Muscle layer of colon (tissue), 2 donors: ENCODE measurements around the gene KLK3.

ENCODE experiments used
- H3K27ac ChIP-seq: one replicate; pipeline ENCODE4 v1.7.0; 2013; ENCODE audit warnings: low read depth, mild to moderate bottlenecking, low read length, moderate library complexity
- H3K27me3 ChIP-seq, 2 donors: one replicate each; pipeline ENCODE4 v1.7.0; 2013; ENCODE audit warnings: low read length in 2 of 2, mild to moderate bottlenecking in 2 of 2; ENCODE audit not compliant: insufficient read depth in 2 of 2, control insufficient read depth in 1 of 2
- H3K36me3 ChIP-seq: one replicate; pipeline ENCODE4 v1.7.0; 2013; ENCODE audit warnings: mild to moderate bottlenecking, low read length; ENCODE audit not compliant: insufficient read depth
- H3K4me1 ChIP-seq: one replicate; pipeline ENCODE4 v1.7.0; 2013; ENCODE audit warnings: mild to moderate bottlenecking, low read length; ENCODE audit not compliant: insufficient read depth
- H3K4me3 ChIP-seq, 2 donors: one replicate each; pipeline ENCODE4 v1.7.0; 2013; ENCODE audit warnings: low read length in 2 of 2, low read depth in 1 of 2, mild to moderate bottlenecking in 1 of 2, moderate library complexity in 1 of 2
- H3K9ac ChIP-seq: one replicate; pipeline ENCODE4 v1.7.0; 2013; ENCODE audit warnings: low read length
- H3K9me3 ChIP-seq: one replicate; pipeline ENCODE4 v1.7.0; 2013; ENCODE audit warnings: mild to moderate bottlenecking, low read length
- donor health status: abdominal sarcoma.
- donor health status: Adenocarcinoma of cecum.

The KLK3 gene

DNA sequence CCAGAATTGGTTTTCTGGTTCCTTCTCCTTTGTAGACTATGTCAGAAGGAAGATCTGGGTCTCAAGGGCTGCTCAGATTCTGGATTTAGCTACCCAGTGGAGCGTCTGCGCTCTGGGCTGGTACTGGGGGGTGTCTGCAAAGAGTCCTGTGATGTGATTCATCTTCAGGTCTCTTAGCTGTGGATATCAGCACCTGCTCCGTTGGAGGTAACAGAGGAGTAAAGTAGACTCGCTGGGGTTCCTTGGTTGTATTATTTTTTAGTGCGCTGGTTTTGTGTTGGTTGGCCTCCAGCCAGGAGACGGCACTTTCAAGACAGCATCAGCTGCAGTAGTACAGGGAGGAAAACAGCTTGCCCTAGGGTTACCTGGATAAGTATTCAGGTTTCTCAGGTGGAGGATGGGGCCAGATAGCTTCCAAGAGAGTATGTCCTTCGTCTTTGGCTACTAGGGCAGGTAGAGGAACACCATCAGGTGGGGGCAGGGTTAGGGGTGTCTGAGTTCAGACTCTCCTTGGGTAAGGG is 11.0 kb upstream of the KLK3 start:
- no peak overlapping the region for H3K27ac ChIP-seq
- no peaks in the 10 kb centered on the region for H3K4me1 ChIP-seq
- no peaks in the 10 kb centered on the region for H3K9me3 ChIP-seq
- no peaks in the 10 kb centered on the region for H3K27me3 ChIP-seq
- no peaks in the 10 kb centered on the region for H3K36me3 ChIP-seq
- no peak overlapping the region for H3K4me3 ChIP-seq
- H3K9ac ChIP-seq, result no peak overlapping the region

- Histone ChIP-seq H3K27ac (no peak overlapping the region), H3K9ac (no peak overlapping the region), H3K9me3 (no peaks in the 10 kb centered on the region), H3K27me3 (no peaks in the 10 kb centered on the region), H3K4me3 (no peak overlapping the region), H3K36me3 (no peaks in the 10 kb centered on the region), H3K4me1 (no peaks in the 10 kb centered on the region)
These were observed 10.3 kb upstream of the KLK3 start for GRCh38 chr19:50844296-50844935.

- H3K4me1 ChIP-seq, result no peaks in the 10 kb centered on the region
- H3K27me3 ChIP-seq, result peaks cover 4 to 7% of the 10 kb centered on the region in 2 donors
- no peaks in the 10 kb centered on the region for H3K36me3 ChIP-seq
- H3K27ac ChIP-seq, result no peak overlapping the region
- no peak overlapping the region for H3K4me3 ChIP-seq
- no peak overlapping the region for H3K9ac ChIP-seq
- no peaks in the 10 kb centered on the region for H3K9me3 ChIP-seq
These were observed 4.0 kb upstream of the KLK3 start for GRCh38 chr19:50850738-50851137.

DNA sequence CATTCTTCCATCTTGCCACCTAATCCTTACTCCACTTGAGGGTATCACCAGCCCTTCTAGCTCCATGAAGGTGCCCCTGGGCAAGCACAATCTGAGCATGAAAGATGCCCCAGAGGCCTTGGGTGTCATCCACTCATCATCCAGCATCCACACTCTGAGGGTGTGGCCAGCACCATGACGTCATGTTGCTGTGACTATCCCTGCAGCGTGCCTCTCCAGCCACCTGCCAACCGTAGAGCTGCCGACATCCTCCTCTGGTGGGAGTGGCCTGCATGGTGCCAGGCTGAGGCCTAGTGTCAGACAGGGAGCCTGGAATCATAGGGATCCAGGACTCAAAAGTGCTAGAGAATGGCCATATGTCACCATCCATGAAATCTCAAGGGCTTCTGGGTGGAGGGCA is 3.1 kb upstream of the KLK3 start:
- Histone ChIP-seq H3K27me3 (peaks cover 4 to 7% of the 10 kb centered on the region in 2 donors), H3K9ac (no peak overlapping the region), H3K4me1 (no peaks in the 10 kb centered on the region), H3K36me3 (no peaks in the 10 kb centered on the region), H3K4me3 (no peak overlapping the region), H3K9me3 (no peaks in the 10 kb centered on the region), H3K27ac (no peak overlapping the region)

DNA sequence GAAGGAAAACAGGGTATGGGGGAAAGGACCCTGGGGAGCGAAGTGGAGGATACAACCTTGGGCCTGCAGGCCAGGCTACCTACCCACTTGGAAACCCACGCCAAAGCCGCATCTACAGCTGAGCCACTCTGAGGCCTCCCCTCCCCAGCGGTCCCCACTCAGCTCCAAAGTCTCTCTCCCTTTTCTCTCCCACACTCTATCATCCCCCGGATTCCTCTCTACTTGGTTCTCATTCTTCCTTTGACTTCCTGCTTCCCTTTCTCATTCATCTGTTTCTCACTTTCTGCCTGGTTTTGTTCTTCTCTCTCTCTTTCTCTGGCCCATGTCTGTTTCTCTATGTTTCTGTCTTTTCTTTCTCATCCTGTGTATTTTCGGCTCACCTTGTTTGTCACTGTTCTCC is 2.7 kb downstream of the KLK3 start:
- peaks cover 0 to 13% of the 10 kb centered on the region in 2 donors for H3K27me3 ChIP-seq
- no peak overlapping the region for H3K27ac ChIP-seq
- no peak overlapping the region for H3K9ac ChIP-seq
- no peak overlapping the region for H3K4me3 ChIP-seq
- no peaks in the 10 kb centered on the region for H3K36me3 ChIP-seq
- H3K4me1 ChIP-seq, result no peaks in the 10 kb centered on the region
- no peaks in the 10 kb centered on the region for H3K9me3 ChIP-seq

DNA sequence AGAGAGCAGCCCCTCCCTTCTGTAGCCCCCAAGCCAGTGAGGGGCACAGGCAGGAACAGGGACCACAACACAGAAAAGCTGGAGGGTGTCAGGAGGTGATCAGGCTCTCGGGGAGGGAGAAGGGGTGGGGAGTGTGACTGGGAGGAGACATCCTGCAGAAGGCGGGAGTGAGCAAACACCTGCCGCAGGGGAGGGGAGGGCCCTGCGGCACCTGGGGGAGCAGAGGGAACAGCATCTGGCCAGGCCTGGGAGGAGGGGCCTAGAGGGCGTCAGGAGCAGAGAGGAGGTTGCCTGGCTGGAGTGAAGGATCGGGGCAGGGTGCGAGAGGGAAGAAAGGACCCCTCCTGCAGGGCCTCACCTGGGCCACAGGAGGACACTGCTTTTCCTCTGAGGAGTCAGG is 4.2 kb downstream of the KLK3 start:
- no peak overlapping the region for H3K4me3 ChIP-seq
- H3K9me3 ChIP-seq, result no peaks in the 10 kb centered on the region
- H3K4me1 ChIP-seq, result no peaks in the 10 kb centered on the region
- no peaks in the 10 kb centered on the region for H3K36me3 ChIP-seq
- H3K9ac ChIP-seq, result no peak overlapping the region
- no peak overlapping the region for H3K27ac ChIP-seq
- peaks cover 0 to 13% of the 10 kb centered on the region in 2 donors for H3K27me3 ChIP-seq

- peaks cover 0 to 13% of the 10 kb centered on the region in 2 donors for H3K27me3 ChIP-seq
- no peaks in the 10 kb centered on the region for H3K4me1 ChIP-seq
- H3K27ac ChIP-seq, result no peak overlapping the region
- H3K9me3 ChIP-seq, result no peaks in the 10 kb centered on the region
- no peaks in the 10 kb centered on the region for H3K36me3 ChIP-seq
- H3K9ac ChIP-seq, result no peak overlapping the region
- no peak overlapping the region for H3K4me3 ChIP-seq
These were observed 5.1 kb downstream of the KLK3 start for GRCh38 chr19:50859849-50860248.

DNA sequence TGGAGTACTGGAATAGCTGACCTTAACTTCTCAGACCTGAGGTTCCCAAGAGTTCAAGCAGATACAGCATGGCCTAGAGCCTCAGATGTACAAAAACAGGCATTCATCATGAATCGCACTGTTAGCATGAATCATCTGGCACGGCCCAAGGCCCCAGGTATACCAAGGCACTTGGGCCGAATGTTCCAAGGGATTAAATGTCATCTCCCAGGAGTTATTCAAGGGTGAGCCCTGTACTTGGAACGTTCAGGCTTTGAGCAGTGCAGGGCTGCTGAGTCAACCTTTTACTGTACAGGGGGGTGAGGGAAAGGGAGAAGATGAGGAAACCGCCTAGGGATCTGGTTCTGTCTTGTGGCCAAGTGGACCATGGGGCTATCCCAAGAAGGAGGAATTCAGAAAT is 6.3 kb downstream of the KLK3 start:
- Histone ChIP-seq H3K27ac (no peak overlapping the region), H3K9me3 (no peaks in the 10 kb centered on the region), H3K9ac (no peak overlapping the region), H3K4me1 (no peaks in the 10 kb centered on the region), H3K36me3 (no peaks in the 10 kb centered on the region), H3K4me3 (no peak overlapping the region), H3K27me3 (peaks cover 0 to 13% of the 10 kb centered on the region in 2 donors)

DNA sequence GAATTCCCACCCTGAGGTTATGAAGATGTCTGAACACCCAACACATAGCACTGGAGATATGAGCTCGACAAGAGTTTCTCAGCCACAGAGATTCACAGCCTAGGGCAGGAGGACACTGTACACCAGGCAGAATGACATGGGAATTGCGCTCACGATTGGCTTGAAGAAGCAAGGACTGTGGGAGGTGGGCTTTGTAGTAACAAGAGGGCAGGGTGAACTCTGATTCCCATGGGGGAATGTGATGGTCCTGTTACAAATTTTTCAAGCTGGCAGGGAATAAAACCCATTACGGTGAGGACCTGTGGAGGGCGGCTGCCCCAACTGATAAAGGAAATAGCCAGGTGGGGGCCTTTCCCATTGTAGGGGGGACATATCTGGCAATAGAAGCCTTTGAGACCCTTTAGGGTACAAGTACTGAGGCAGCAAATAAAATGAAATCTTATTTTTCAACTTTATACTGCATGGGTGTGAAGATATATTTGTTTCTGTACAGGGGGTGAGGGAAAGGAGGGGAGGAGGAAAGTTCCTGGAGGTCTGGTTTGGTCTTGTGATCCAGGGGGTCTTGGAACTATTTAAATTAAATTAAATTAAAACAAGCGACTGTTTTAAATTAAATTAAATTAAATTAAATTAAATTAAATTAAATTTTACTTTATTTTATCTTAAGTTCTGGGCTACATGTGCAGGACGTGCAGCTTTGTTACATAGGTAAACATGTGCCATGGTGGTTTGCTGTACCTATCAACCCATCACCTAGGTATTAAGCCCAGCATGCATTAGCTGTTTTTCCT is 7.0 kb downstream of the KLK3 start:
- Histone ChIP-seq H3K9me3 (no peaks in the 10 kb centered on the region), H3K27me3 (peaks cover 0 to 13% of the 10 kb centered on the region in 2 donors), H3K9ac (no peak overlapping the region), H3K4me3 (no peak overlapping the region), H3K4me1 (no peaks in the 10 kb centered on the region), H3K36me3 (no peaks in the 10 kb centered on the region), H3K27ac (no peak overlapping the region)

GRCh38 chr19:50869479-50869878 is 14.8 kb downstream of the KLK3 start:
- no peaks in the 10 kb centered on the region for H3K9me3 ChIP-seq
- no peak overlapping the region for H3K9ac ChIP-seq
- H3K27me3 ChIP-seq, result peaks cover 0 to 10% of the 10 kb centered on the region in 2 donors
- no peak overlapping the region for H3K4me3 ChIP-seq
- H3K36me3 ChIP-seq, result no peaks in the 10 kb centered on the region
- H3K4me1 ChIP-seq, result no peaks in the 10 kb centered on the region
- no peak overlapping the region for H3K27ac ChIP-seq

DNA sequence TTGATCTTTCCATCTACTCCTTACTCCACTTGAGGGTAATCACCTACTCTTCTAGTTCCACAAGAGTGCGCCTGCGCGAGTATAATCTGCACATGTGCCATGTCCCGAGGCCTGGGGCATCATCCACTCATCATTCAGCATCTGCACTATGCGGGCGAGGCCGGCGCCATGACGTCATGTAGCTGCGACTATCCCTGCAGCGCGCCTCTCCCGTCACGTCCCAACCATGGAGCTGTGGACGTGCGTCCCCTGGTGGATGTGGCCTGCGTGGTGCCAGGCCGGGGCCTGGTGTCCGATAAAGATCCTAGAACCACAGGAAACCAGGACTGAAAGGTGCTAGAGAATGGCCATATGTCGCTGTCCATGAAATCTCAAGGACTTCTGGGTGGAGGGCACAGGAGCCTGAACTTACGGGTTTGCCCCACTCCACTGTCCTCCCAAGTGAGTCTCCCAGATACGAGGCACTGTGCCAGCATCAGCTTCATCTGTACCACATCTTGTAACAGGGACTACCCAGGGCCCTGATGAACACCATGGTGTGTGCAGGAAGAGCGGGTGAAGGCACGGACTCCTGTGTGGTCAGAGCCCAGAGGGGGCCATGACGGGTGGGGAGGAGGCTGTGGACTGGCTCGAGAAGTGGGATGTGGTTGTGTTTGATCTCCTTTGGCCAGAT is 15.8 kb downstream of the KLK3 start:
- Histone ChIP-seq H3K36me3 (no peaks in the 10 kb centered on the region), H3K4me1 (no peaks in the 10 kb centered on the region), H3K27ac (no peak overlapping the region), H3K4me3 (no peak overlapping the region), H3K9ac (no peak overlapping the region), H3K27me3 (peaks cover 0 to 20% of the 10 kb centered on the region in 2 donors), H3K9me3 (no peaks in the 10 kb centered on the region)
